HG02981 (cell line): Measurements from ENCODE around the gene TYW1.
"Not testable (repeated sequence)": the region's sequence is repeated elsewhere in the genome, so short reads cannot be mapped to it uniquely, and the experiment has no call there.

Experiments used
- ATAC-seq: cut with Tn5 transposase; IDR thresholded peaks from one replicate; pipeline ENCODE4 v1.9.1; 2021; ENCODE audit warnings: mild to moderate bottlenecking, moderate library complexity; ENCODE audit not compliant: unreplicated experiment

The TYW1 gene

DNA sequence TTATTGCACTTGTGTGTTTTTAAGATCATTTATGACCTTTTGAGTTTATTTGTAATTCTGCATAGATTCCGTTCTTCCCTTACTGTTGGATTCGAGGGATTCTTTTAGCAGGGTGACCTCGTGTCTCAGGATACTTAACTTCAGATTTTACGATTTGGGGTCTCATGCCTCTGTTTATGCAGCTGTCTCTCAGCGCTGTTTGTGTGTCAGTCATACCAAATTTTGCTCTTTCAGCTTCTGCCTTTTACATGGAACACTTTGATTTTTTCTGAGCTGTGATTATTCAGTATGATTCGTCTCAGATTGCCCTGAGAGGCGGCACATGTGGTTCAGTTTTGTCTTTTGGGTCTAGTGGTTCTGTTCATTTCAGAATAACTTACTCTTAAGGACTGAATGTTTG lies 236.9 kb downstream of the TYW1 start:
- ATAC-seq = not testable (repeated sequence)

DNA sequence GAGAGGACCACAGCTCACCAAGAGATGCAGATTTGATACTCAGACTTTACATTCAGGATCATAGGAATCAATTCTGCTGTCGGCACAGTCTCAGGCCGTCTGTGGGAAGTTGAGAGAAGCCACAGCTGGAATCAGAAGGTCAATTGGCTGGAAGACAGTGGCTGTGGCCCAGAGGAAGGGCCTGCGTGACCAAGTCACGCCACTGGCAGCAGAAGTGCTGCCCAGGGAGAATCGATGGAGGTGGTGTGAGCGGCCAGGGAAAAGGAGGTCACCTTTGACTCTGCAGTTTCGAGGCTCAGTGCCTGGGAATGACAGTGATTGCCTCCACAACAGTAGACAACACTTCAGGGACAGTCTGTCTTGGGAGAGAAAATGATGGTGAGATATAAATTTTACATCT lies 239.6 kb downstream of the TYW1 start:
- not testable (repeated sequence) for ATAC-seq

DNA sequence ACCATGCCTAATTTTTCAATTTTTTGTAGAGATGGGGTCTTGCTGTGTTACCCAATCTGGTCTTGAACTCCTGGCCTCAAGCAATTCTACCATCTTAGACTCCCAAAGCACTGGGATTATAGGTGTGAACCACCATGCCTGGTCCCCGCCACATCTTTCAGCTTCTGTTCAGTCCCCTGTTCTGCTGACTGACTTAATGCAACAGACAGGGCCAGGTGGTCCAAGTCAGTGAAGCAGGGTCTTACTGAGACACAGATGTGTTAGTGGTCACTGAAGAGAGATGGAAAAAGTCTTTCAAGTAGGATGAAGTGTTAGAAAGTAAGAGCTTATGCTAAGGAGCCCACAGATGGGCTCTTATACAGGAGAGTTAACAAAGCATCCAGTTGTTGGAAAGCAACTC lies 246.2 kb downstream of the TYW1 start:
- not testable (repeated sequence) for ATAC-seq

DNA sequence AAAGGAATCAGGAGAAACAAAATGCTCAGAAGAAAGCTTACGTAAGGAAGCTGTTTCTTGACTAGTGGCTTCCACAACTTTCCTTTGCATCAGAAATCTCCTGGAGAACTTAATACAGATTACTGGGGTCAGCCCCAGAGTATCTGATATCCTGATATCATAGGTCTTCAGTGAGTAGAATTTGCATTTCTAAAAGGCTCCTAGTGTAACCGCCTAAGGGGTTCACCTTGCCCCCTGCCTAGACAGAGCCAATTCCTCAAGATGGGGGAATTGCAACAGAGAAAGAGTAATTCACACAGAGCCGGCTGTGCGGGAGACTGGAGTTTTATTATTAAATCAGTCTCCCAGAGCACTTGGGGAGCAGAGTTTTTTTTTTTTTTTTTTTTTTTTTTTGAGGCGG lies 251.7 kb downstream of the TYW1 start:
- not testable (repeated sequence) for ATAC-seq

DNA sequence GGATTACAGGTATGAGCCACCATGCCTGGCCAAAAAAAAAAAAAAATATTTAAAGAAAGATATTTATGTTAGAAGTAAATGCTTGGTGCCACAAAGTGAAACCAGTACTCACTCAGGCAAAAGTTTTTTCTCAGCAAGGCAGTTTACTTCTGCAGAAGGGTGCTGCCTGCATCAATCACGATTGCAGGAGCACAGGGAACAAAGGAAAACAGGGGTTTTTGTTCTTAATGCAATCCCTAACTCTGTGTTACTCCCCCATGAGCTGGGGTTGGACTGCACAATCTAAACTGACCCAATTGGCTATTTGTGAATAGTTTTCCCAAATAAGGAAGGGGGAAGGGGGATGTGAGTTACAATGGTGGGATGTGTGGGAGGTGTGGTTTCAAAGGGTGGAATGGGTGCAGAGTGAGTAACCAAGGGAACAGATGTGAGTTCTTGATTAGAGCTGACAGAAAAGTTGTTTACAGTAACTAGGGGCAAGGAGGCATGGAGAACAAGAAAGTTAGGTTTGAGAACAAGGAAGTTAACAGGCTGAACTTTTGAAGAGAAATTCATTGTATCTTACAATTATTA lies 255.4 kb downstream of the TYW1 start:
- no peak for ATAC-seq

DNA sequence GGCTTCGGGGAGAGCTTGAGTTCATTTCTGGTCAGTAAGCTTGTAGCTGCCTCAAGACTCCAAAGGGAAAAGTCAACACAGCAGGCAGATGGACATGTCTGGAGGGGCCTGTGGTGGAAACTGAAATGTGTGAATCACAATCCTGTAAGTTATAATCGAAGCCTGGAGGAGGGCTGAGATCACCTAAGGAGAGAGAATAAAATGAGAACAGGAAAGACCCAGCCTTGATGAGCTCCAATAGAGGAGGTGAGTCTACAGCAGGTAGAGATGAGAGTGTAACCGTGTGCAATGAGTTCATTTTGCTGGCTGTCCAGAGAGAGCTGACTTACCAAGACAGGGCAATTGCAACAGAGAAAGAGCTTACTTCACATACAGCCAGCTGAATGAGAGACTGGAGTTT lies 258.4 kb downstream of the TYW1 start:
- not testable (repeated sequence) for ATAC-seq

DNA sequence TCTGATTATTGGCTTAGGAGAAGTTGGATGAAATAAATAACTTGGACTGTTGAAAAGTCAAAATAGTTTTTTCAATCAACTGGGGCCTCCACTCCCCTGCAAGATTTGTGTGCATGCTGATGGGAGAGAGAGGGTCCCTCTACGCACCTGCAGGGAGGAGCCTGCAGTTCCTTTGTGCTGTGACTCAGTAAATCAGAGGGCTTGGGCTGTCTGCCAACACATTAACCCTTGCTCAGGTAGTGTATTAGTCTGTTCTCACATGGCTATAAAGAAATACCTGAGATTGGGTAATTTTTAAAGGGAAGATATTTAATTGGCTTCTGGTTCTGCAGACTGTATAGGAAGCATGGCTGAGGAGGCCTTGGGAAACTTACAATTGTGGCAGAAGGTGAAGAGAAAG lies 261.1 kb downstream of the TYW1 start:
- not testable (repeated sequence) for ATAC-seq

DNA sequence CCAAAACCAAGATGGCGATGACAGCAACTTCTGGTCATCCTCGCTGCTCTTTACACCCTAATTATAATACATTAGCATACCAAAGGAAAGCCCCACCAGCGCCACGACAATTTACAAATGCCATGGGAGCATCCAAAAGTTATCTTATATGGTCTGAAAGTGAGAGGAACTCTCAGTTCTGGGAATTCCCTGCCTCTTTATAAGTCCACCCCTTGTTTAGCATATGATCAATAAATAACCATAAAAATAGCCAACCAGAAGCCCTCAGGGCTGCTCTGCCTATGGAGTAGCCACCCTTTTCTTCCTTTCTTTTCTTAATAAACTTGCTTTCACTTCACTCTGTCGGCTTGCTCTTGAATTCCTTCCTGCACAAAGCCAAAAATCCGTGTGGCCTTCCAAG lies 262.7 kb downstream of the TYW1 start:
- not testable (repeated sequence) for ATAC-seq

DNA sequence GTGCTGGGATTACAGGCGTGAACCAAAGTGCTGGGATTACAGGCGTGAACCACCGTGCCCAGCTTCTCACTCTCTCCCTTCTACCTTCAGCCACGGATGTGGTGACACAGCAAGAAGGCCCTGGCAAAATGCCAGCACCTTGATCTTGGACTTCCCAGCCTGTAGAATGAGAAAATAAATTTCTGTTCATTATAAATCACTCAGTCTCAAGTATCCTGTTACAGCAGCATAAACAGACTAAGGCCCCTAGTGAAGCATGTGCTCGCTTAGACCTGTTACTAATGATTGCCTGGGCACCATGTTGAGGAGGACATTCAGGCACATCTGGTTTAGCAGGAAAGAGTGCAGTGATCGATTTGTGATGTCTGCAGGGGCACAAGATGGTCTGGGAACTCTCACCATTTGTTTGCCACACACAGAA lies 263.5 kb downstream of the TYW1 start:
- ATAC-seq = not testable (repeated sequence)

DNA sequence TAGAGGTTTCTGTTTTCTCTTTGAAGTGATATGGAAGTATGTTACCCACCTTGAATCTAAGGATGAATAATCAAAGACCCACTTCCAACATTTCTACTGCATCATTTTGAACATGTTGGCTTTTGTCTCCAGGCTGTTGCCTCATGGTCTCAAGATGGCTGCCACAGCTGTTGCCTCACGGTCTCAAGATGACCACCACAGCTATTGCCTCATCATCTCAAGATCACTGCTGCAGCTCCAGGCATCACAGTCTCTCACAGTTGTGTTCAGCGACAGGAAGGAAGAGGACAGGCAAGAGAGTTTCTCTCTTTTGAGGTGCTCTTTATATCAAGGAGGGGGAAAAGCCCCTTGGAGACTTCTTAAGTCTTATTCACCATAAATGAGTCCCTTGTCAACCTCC lies 267.4 kb downstream of the TYW1 start:
- not testable (repeated sequence) for ATAC-seq

DNA sequence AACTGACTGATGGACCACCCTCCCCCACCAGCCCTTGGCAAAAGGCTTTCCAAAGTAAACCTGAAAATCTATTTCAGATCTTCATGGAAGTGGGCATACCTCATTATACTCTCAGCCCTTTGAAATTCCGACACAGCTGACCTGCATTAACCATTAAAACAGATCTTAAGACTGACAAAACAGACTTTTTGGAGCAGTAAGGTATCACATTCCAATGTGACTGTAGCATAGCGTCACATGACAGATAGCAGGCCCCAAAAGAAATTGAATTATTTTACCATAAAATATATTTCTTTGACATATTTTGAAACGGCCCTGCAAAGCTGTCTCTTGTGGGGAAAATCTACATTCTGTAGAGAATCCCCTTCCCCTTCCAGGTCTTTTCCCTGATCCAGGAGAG lies 269.4 kb downstream of the TYW1 start:
- not testable (repeated sequence) for ATAC-seq

DNA sequence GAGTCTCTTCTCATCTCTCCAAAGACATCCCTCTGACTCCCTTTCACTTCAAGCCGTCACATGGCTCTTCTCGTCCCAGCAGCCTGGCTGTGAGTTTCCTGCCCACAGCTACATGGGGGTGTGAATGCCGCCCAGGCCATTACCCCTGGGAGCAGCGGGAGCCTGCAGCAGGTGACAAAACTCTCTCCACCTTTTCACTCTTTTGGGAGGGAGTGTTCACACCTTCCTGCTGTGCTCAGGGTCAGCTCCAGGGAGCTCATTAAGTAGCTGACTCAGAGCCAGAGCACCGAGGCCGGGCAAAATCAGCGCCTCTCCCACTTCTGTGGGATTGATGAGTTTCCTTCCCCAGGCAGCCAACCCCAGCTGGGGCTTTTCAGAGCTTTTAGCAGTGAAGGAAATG lies 271.3 kb downstream of the TYW1 start:
- no peak for ATAC-seq

DNA sequence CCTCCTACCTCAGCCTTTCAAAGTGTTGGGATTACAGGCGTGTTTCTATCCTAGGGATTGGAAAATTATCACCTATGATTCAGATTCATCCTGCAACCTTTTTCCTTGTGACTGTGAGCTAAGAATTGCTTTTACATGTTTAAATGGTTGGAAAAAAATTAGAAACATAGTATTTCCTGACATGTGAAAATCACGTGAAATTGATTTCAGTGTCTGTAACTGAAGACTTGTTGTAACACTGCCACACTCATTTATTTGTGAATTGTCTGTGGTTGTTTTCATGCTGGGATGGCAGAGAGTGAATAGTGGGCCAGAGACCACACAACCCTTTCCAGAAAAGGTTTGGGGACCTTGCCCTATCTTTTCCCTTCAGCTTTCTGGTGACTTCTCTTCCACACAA lies 273.3 kb downstream of the TYW1 start:
- ATAC-seq = not testable (repeated sequence)
